NCI-H345 treated with DMSO at 0.1 percent for 48 hours (cell line): ENCODE measurements around the gene AK5.
"Not testable (repeated sequence)": the region's sequence is repeated elsewhere in the genome, so short reads cannot be mapped to it uniquely, and the experiment has no call there.

Experiments used
- DNase-seq: peaks from one replicate; lab custom pipeline; 2025; ENCODE audit not compliant: unreplicated experiment; lab: John Stamatoyannopoulos, UW

Gene AK5

GRCh38 chr1:77283701-77284425 is 2.0 kb downstream of the AK5 start:
- no peak for DNase-seq

GRCh38 chr1:77287535-77287934 is 5.7 kb downstream of the AK5 start:
- DNase-seq: no peak

GRCh38 chr1:77288275-77288674 is 6.5 kb downstream of the AK5 start:
- DNase-seq: no peak

- DNase-seq: no peak
Observed at GRCh38 chr1:77290576-77290975, 8.8 kb downstream of the AK5 start.

GRCh38 chr1:77292551-77292950 is 10.7 kb downstream of the AK5 start:
- DNase-seq: no peak

GRCh38 chr1:77300566-77300965 is 18.7 kb downstream of the AK5 start:
- DNase-seq: no peak

- DNase-seq: no peak
Observed at GRCh38 chr1:77303387-77303786, 21.6 kb downstream of the AK5 start.

GRCh38 chr1:77308889-77309621 is 27.2 kb downstream of the AK5 start:
- no peak for DNase-seq

GRCh38 chr1:77310924-77311323 is 29.1 kb downstream of the AK5 start:
- DNase-seq: no peak

GRCh38 chr1:77312364-77312763 is 30.5 kb downstream of the AK5 start:
- not testable (repeated sequence) for DNase-seq

- no peak for DNase-seq
Observed at GRCh38 chr1:77313491-77313890, 31.7 kb downstream of the AK5 start.

GRCh38 chr1:77316006-77316405 is 34.2 kb downstream of the AK5 start:
- no peak for DNase-seq

GRCh38 chr1:77316966-77317365 is 35.1 kb downstream of the AK5 start:
- no peak for DNase-seq

GRCh38 chr1:77319036-77319705 is 37.4 kb downstream of the AK5 start:
- no peak for DNase-seq

GRCh38 chr1:77322061-77322900 is 40.5 kb downstream of the AK5 start:
- DNase-seq: no peak

GRCh38 chr1:77333501-77333900 is 51.7 kb downstream of the AK5 start:
- DNase-seq: no peak

- no peak for DNase-seq
Observed at GRCh38 chr1:77336729-77337128, 54.9 kb downstream of the AK5 start.

- no peak for DNase-seq
Observed at GRCh38 chr1:77339326-77339725, 57.5 kb downstream of the AK5 start.

GRCh38 chr1:77341195-77341594 is 59.4 kb downstream of the AK5 start:
- DNase-seq: no peak

GRCh38 chr1:77342745-77343144 is 60.9 kb downstream of the AK5 start:
- no peak for DNase-seq

- DNase-seq: no peak
Observed at GRCh38 chr1:77347646-77348045, 65.8 kb downstream of the AK5 start.
